HepG2 (cell line): Measurements from ENCODE around the gene GRB7. TPM values are rescaled to one million over a fixed set of nuclear protein-coding genes. Genes with fewer than 3 reads are reported as not detected.

Source experiments
- AGO1 ChIP-seq: fragments of 200-400 bp; formaldehyde crosslinking; IDR thresholded peaks from 2 replicates; pipeline ENCODE4 v1.6.1; 2017; ENCODE audit warnings: mild to moderate bottlenecking, low read depth, low read length, moderate library complexity; ENCODE audit not compliant: poor library complexity, severe bottlenecking
- ERF ChIP-seq: IDR thresholded peaks from 2 replicates; pipeline ENCODE4 v1.6.1; 2018; ENCODE audit warnings: missing biosample characterization, missing genetic modification reagents
- JUN ChIP-seq: sonication (generic); formaldehyde crosslinking; IDR thresholded peaks from 2 replicates; pipeline ENCODE4 v1.4.0; 2020; ENCODE audit warnings: mild to moderate bottlenecking, missing genetic modification reagents
- PHB2 ChIP-seq: fragments of 450-650 bp; IDR thresholded peaks from 2 replicates; pipeline ENCODE4 v1.6.1; 2018; ENCODE audit not compliant: partially characterized antibody
- ZNF101 ChIP-seq: sonication (generic); formaldehyde crosslinking; IDR thresholded peaks from 2 replicates; pipeline ENCODE4 v1.4.0; 2020; ENCODE audit warnings: mild to moderate bottlenecking, low read depth, missing genetic modification reagents, borderline replicate concordance
- ZNF18 ChIP-seq: sonication (generic); formaldehyde crosslinking; IDR thresholded peaks from 2 replicates; pipeline ENCODE4 v1.8.0; 2022; ENCODE audit warnings: mild to moderate bottlenecking, missing genetic modification reagents; ENCODE audit not compliant: insufficient replicate concordance
- ZNF432 ChIP-seq: sonication (generic); formaldehyde crosslinking; IDR thresholded peaks from 2 replicates; pipeline ENCODE4 v1.5.0; 2020; ENCODE audit warnings: missing genetic modification reagents, mild to moderate bottlenecking, borderline replicate concordance
- ZNF574 ChIP-seq: sonication (generic); formaldehyde crosslinking; IDR thresholded peaks from 2 replicates; pipeline ENCODE4 v1.4.0; 2020; ENCODE audit warnings: missing genetic modification reagents
- polyA plus RNA-seq, 8 experiments: library from polyadenylated mRNA; depleted of rRNA in 3 of 8; stranded (reverse) in 7 of 8; unstranded in 1 of 8; fragments of >200 nt; fragmentation: Illumina TruSeq in 4 of 8; extraction: Trizol in 4 of 8; gene quantifications; 2 replicates each; pipeline versions ENCODE4 v1.2.1 to v1.2.3, GENCODE V29; 2011 to 2016; ENCODE audit warnings: low read depth in 4 of 8, missing spikeins in 1 of 8, mixed read lengths in 1 of 8; ENCODE audit not compliant: insufficient read depth in 1 of 8
- total RNA-seq, 5 experiments: library from RNA; depleted of rRNA; stranded (reverse); fragments of >200 nt; fragmentation: Illumina TruSeq; extraction: Trizol; gene quantifications; 2 replicates each; pipeline ENCODE4 v1.2.3, GENCODE V29; 2016; ENCODE audit warnings: low read depth in 1 of 5
- TF ChIP-seq, protein P1 (sequence below): sonication (generic); formaldehyde crosslinking; IDR thresholded peaks from 2 replicates; pipeline ENCODE4 v1.5.1; 2020; ENCODE audit warnings: missing genetic modification reagents, mild to moderate bottlenecking, borderline replicate concordance
- TF ChIP-seq, protein P2 (sequence below): sonication (generic); formaldehyde crosslinking; IDR thresholded peaks from 2 replicates; pipeline ENCODE4 v1.4.0; 2020; ENCODE audit warnings: missing genetic modification reagents, borderline replicate concordance
- TF ChIP-seq, protein P3 (sequence below): sonication (generic); formaldehyde crosslinking; IDR thresholded peaks from 2 replicates; pipeline ENCODE4 v1.4.0; 2020; ENCODE audit warnings: mild to moderate bottlenecking, missing genetic modification reagents
- TF ChIP-seq, protein P4 (sequence below): sonication (generic); formaldehyde crosslinking; IDR thresholded peaks from 2 replicates; pipeline ENCODE4 v1.4.0; 2020; ENCODE audit warnings: missing genetic modification reagents, borderline replicate concordance

The GRB7 gene
- total and polyA plus RNA-seq, 2 of the 13 experiments (the other 11 are each of a cell fraction or from before 2014, with no cell fraction given) = 60.2 to 77.7 TPM

- TF ChIP-seq, protein P1, sequence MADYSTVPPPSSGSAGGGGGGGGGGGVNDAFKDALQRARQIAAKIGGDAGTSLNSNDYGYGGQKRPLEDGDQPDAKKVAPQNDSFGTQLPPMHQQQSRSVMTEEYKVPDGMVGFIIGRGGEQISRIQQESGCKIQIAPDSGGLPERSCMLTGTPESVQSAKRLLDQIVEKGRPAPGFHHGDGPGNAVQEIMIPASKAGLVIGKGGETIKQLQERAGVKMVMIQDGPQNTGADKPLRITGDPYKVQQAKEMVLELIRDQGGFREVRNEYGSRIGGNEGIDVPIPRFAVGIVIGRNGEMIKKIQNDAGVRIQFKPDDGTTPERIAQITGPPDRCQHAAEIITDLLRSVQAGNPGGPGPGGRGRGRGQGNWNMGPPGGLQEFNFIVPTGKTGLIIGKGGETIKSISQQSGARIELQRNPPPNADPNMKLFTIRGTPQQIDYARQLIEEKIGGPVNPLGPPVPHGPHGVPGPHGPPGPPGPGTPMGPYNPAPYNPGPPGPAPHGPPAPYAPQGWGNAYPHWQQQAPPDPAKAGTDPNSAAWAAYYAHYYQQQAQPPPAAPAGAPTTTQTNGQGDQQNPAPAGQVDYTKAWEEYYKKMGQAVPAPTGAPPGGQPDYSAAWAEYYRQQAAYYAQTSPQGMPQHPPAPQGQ (CRISPR knock-in tag) = no peak
- TF ChIP-seq ZNF18 (CRISPR knock-in tag) (peak; percentile 52), JUN (CRISPR knock-in tag) (no peak), PHB2 (no peak), ERF (CRISPR knock-in tag) (peak; percentile 52), ZNF101 (no peak), ZNF574 (peak; percentile 51; the same call in 1 of the 2 replicates), AGO1 (peak; percentile 26), ZNF432 (CRISPR knock-in tag) (no peak)
- TF ChIP-seq, protein P2, sequence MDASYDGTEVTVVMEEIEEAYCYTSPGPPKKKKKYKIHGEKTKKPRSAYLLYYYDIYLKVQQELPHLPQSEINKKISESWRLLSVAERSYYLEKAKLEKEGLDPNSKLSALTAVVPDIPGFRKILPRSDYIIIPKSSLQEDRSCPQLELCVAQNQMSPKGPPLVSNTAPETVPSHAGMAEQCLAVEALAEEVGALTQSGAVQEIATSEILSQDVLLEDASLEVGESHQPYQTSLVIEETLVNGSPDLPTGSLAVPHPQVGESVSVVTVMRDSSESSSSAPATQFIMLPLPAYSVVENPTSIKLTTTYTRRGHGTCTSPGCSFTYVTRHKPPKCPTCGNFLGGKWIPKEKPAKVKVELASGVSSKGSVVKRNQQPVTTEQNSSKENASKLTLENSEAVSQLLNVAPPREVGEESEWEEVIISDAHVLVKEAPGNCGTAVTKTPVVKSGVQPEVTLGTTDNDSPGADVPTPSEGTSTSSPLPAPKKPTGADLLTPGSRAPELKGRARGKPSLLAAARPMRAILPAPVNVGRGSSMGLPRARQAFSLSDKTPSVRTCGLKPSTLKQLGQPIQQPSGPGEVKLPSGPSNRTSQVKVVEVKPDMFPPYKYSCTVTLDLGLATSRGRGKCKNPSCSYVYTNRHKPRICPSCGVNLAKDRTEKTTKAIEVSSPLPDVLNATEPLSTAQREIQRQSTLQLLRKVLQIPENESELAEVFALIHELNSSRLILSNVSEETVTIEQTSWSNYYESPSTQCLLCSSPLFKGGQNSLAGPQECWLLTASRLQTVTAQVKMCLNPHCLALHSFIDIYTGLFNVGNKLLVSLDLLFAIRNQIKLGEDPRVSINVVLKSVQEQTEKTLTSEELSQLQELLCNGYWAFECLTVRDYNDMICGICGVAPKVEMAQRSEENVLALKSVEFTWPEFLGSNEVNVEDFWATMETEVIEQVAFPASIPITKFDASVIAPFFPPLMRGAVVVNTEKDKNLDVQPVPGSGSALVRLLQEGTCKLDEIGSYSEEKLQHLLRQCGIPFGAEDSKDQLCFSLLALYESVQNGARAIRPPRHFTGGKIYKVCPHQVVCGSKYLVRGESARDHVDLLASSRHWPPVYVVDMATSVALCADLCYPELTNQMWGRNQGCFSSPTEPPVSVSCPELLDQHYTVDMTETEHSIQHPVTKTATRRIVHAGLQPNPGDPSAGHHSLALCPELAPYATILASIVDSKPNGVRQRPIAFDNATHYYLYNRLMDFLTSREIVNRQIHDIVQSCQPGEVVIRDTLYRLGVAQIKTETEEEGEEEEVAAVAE (CRISPR knock-in tag) = no peak
- TF ChIP-seq, protein P3, sequence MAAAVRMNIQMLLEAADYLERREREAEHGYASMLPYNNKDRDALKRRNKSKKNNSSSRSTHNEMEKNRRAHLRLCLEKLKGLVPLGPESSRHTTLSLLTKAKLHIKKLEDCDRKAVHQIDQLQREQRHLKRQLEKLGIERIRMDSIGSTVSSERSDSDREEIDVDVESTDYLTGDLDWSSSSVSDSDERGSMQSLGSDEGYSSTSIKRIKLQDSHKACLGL = no peak
- TF ChIP-seq, protein P4, sequence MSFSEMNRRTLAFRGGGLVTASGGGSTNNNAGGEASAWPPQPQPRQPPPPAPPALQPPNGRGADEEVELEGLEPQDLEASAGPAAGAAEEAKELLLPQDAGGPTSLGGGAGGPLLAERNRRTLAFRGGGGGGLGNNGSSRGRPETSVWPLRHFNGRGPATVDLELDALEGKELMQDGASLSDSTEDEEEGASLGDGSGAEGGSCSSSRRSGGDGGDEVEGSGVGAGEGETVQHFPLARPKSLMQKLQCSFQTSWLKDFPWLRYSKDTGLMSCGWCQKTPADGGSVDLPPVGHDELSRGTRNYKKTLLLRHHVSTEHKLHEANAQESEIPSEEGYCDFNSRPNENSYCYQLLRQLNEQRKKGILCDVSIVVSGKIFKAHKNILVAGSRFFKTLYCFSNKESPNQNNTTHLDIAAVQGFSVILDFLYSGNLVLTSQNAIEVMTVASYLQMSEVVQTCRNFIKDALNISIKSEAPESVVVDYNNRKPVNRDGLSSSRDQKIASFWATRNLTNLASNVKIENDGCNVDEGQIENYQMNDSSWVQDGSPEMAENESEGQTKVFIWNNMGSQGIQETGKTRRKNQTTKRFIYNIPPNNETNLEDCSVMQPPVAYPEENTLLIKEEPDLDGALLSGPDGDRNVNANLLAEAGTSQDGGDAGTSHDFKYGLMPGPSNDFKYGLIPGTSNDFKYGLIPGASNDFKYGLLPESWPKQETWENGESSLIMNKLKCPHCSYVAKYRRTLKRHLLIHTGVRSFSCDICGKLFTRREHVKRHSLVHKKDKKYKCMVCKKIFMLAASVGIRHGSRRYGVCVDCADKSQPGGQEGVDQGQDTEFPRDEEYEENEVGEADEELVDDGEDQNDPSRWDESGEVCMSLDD (CRISPR knock-in tag) = peak; percentile 67; the same call in 1 of the 2 replicates
Measured at GRCh38 chr17:39737760-39738567, at the start of gene GRB7 (continued).
